Adrenal gland (tissue), 12 donors: ENCODE results near the gene CHAMP1. TPM values are rescaled to one million over a fixed set of nuclear protein-coding genes. Genes with fewer than 3 reads are reported as not detected.
A peak's percentile ranks its signal among the peaks of the same experiment; 100 is the strongest.

Experiments
- DNase-seq, 7 donors: peaks; one replicate each; pipeline ENCODE4 v3.0.0-alpha.2; 2019 to 2020
- H3K27ac ChIP-seq, 5 donors: fragments of 200-600 bp; sonication (generic) in 4 of 5; 1 replicate in 3 of 5; 2 replicates in 2 of 5; pipeline versions ENCODE4 v1.5.1 to v1.8.0; 2016 to 2020; ENCODE audit warnings: mild to moderate bottlenecking in 1 of 5
- H3K27me3 ChIP-seq: fragments of 200-600 bp; 2 replicates; pipeline ENCODE4 v1.8.0; 2021
- H3K36me3 ChIP-seq, 2 donors: fragments of 200-600 bp; replicated peaks in 1 of 2; 1 replicate in 1 of 2; 2 replicates in 1 of 2; pipeline versions ENCODE4 v1.5.1 to v1.8.0; 2018 to 2022
- H3K4me1 ChIP-seq, 2 donors: fragments of 200-600 bp; replicated peaks in 1 of 2; 1 replicate in 1 of 2; 2 replicates in 1 of 2; pipeline versions ENCODE4 v1.5.1 to v1.8.0; 2018 to 2021
- H3K4me3 ChIP-seq, 4 donors: fragments of 200-600 bp; sonication (generic) in 3 of 4; one replicate each; pipeline ENCODE4 v1.5.1; 2016 to 2018
- H3K9me3 ChIP-seq, 3 donors: fragments of 200-600 bp; sonication (generic) in 1 of 3; replicated peaks in 1 of 3; 1 replicate in 2 of 3; 2 replicates in 1 of 3; pipeline versions ENCODE4 v1.5.1 to v1.8.0; 2016 to 2021
- POLR2A ChIP-seq, 2 donors: fragments of 450-650 bp; IDR thresholded peaks; one replicate each; pipeline ENCODE4 v1.6.1; 2017; ENCODE audit warnings: antibody characterized with exemption in 2 of 2, mild to moderate bottlenecking in 2 of 2, moderate library complexity in 1 of 2
- WGBS, 4 donors: extraction: QIAGEN DNeasy Blood & Tissue Kit in 2 of 4; methylation state at CpG; one replicate each; pipeline versions ENCODE4 v1.1.5 to v1.1.7; 2013 to 2017; 5-methylcytosine and 5-hydroxymethylcytosine counted together
- intact Hi-C, 2 donors: fragments of 100-400 bp; cut with DNase I; formaldehyde crosslinking; loops; one replicate each; pipeline versions ENCODE4 v1.14.1 to v1.15.0; 2022 to 2023
- polyA plus RNA-seq, 3 donors: library from polyadenylated mRNA; stranded (reverse); fragments of 200-250 nt in 2 of 3; fragments of 350-450 nt in 1 of 3; fragmentation: Illumina TruSeq in 1 of 3; extraction: RNeasy Lipid Tissue Mini Kit (QIAGEN cat#74804) in 1 of 3; gene quantifications; one replicate each; pipeline ENCODE4 v1.2.3, GENCODE V29; 2013 to 2014
- total RNA-seq, 9 donors: library from RNA; depleted of rRNA in 4 of 9; stranded (reverse); fragments of >200 nt in 4 of 9; fragments of 120-200 nt in 1 of 9; fragmentation: NEBNext Ultra II Directional in 1 of 9; extraction: Animal tissue kit (Norgen Biotek cat#: 25700) in 1 of 9; gene quantifications; one replicate each; pipeline versions ENCODE4 v1.1.0 to v1.2.4, GENCODE V29; 2013 to 2023
- TF ChIP-seq, protein P1 (sequence below), 6 experiments: fragments of 450-650 bp in 4 of 6; fragments of 200-600 bp in 2 of 6; sonication (generic) in 1 of 6; IDR thresholded peaks; 1 replicate in 5 of 6; 2 replicates in 1 of 6; pipeline versions ENCODE4 v1.5.1 to v1.8.0; 2016 to 2021; ENCODE audit warnings: antibody characterized with exemption in 6 of 6, mild to moderate bottlenecking in 2 of 6, moderate library complexity in 1 of 6
- donor health status: healthy with polysubstance abuse.
- donor health status: Bipolar disorder and iron deficiency.
- donor health status: DM: yes; HTN: yes; CAD: no.
- donor health status: DM: no; HTN: no; CAD: no.
- donor health status: DM: no; HTN: no; CAD: no.
- donor health status: DM: yes; HTN: yes; CAD: no.

Gene CHAMP1
- total and polyA plus RNA-seq, 12 donors = 3.8 to 23.9 (median 19.4) TPM

- 80 to 86% (median 83%) methylated on average over 17 of the region's 17 CpGs for WGBS, 4 donors
- H3K4me3 ChIP-seq = peak overlapping the region in 2 of 4 donors; percentile 33 to 98
- no peaks in the 10 kb centered on the region for H3K27me3 ChIP-seq
- intact Hi-C loops = no loop called here
- H3K27ac ChIP-seq = peak overlapping the region; percentile 78 to 99 (median 93)
- DNase-seq = peak; percentile 20 to 62 (median 29)
- no peak for TF ChIP-seq POLR2A (IDR thresholded peaks at IDR 0.05)
- TF ChIP-seq, protein P1, sequence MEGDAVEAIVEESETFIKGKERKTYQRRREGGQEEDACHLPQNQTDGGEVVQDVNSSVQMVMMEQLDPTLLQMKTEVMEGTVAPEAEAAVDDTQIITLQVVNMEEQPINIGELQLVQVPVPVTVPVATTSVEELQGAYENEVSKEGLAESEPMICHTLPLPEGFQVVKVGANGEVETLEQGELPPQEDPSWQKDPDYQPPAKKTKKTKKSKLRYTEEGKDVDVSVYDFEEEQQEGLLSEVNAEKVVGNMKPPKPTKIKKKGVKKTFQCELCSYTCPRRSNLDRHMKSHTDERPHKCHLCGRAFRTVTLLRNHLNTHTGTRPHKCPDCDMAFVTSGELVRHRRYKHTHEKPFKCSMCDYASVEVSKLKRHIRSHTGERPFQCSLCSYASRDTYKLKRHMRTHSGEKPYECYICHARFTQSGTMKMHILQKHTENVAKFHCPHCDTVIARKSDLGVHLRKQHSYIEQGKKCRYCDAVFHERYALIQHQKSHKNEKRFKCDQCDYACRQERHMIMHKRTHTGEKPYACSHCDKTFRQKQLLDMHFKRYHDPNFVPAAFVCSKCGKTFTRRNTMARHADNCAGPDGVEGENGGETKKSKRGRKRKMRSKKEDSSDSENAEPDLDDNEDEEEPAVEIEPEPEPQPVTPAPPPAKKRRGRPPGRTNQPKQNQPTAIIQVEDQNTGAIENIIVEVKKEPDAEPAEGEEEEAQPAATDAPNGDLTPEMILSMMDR (IDR thresholded peaks at IDR 0.05) = no peak
- H3K9me3 ChIP-seq = no peaks in the 10 kb centered on the region
- no peaks in the 10 kb centered on the region for H3K36me3 ChIP-seq
- H3K4me1 ChIP-seq = peaks cover 15 to 37% of the 10 kb centered on the region in 2 donors
Observed at GRCh38 chr13:114313061-114313860, 1.0 kb upstream of the CHAMP1 start.

GRCh38 chr13:114315074-114315785 is 927 bp downstream of the CHAMP1 start:
- Histone ChIP-seq H3K9me3 (no peaks in the 10 kb centered on the region), H3K36me3 (no peaks in the 10 kb centered on the region), H3K27ac (peak overlapping the region in 4 of 5 donors; percentile 89 to 99 (median 95)), H3K4me1 (peaks cover 15 to 50% of the 10 kb centered on the region in 2 donors), H3K27me3 (no peaks in the 10 kb centered on the region), H3K4me3 (peak overlapping the region; percentile 41 to 98 (median 64))
- intact Hi-C loops = no loop called here
- WGBS, 4 donors = 20 to 24% (median 22%) methylated on average over 7 of the region's 7 CpGs
- no peak for TF ChIP-seq POLR2A (IDR thresholded peaks at IDR 0.05)
- TF ChIP-seq, protein P1 (IDR thresholded peaks at IDR 0.05) = no peak
- DNase-seq = no peak

GRCh38 chr13:114318624-114319023 is 4.3 kb downstream of the CHAMP1 start:
- no peak for DNase-seq
- intact Hi-C loops = no loop called here
- Histone ChIP-seq H3K27ac (no peak overlapping the region), H3K9me3 (no peaks in the 10 kb centered on the region), H3K4me3 (no peak overlapping the region), H3K4me1 (peaks cover 15 to 44% of the 10 kb centered on the region in 2 donors), H3K27me3 (no peaks in the 10 kb centered on the region), H3K36me3 (peaks cover 0 to 24% of the 10 kb centered on the region in 2 donors)
- 46 to 63% (median 54%) methylated on average over 1 of the region's 1 CpG for WGBS, 4 donors
- no peak for TF ChIP-seq POLR2A (IDR thresholded peaks at IDR 0.05)
- TF ChIP-seq, protein P1 (IDR thresholded peaks at IDR 0.05) = no peak

DNA sequence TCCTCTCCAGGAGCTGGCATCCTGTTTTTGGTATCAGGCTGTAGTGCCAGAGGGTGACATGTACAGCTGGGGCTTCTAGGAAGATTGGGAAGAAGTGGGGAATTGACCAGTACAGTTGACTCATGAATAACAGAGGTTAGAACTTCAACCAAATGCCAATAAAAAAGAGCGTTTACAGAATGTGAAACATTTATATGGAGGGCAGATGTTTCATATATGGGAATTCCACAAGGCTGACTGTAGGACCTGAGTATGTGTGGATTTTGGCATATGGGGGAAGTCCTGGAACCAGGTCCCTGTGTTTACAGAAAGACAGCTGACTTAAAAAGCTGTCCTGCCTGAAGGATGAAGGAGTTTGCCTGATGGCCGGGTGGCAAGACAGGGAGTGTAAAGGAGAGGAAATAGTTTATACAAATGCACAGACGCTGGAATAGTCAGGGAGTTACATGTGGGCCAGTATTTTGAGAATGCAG is 5.2 kb downstream of the CHAMP1 start:
- Histone ChIP-seq H3K9me3 (no peaks in the 10 kb centered on the region), H3K27me3 (no peaks in the 10 kb centered on the region), H3K27ac (no peak overlapping the region), H3K4me3 (no peak overlapping the region), H3K4me1 (peaks cover 15 to 42% of the 10 kb centered on the region in 2 donors), H3K36me3 (peaks cover 0 to 32% of the 10 kb centered on the region in 2 donors)
- WGBS, 4 donors = 77 to 91% (median 85%) methylated on average over 3 of the region's 3 CpGs
- intact Hi-C loops = no loop called here
- DNase-seq = no peak
- no peak for TF ChIP-seq POLR2A (IDR thresholded peaks at IDR 0.05)
- TF ChIP-seq, protein P1 (IDR thresholded peaks at IDR 0.05) = no peak
